ENCODE results near the gene WDR5.

Gene WDR5

DNA sequence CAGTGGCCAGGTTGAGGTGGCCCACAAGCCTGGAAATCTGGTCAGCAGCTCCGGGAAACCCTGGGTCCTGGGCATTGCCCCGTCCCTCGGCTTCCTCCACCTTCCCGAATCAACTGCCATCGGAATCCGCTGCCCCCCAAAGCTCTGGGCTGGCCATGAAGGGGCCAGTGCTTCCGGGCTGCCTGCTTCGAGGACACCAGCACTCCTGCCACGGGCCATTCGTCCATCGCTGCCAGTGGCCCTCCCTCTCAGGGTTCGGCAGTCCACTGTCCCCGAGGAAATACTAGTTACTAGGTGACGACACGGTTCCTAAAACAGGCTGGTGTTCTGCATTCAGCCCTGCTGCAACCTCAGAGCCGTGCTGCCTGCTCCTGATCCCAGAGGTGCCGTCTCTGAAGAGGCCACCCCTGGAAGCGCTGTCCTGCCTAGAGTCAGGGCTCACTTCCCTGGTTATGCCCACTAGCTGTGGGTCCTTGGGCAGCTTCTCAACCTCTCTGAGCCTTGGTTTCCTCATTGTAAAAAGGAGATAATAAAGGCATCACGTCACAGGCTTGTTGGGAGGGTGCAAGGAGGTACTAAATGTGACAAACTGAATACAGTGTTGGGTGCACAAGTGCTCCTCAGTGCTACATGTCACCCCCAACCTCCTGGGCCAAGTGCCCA lies 3.5 kb upstream of the WDR5 start:
- no peak for DNase-seq

DNA sequence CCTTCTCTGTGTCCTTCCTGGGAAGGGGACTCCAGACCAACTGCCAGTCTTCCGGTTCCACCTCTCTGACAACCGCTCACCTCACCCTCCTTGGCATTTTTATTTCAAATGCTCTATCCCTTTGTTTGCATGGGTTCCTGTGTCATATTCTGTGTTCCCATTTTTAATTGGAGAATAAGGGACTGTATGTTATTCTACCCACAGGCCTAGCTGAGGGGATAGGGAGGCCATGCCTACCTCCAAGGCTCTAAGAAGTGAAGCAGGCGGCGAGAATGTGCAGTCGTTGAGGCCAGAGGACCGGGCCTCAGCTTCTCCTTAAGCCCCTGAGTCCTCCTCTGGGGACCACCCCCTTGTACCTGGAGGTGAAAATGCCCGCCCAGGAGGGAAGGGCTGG lies 936 bp upstream of the WDR5 start:
- no peak for DNase-seq

DNA sequence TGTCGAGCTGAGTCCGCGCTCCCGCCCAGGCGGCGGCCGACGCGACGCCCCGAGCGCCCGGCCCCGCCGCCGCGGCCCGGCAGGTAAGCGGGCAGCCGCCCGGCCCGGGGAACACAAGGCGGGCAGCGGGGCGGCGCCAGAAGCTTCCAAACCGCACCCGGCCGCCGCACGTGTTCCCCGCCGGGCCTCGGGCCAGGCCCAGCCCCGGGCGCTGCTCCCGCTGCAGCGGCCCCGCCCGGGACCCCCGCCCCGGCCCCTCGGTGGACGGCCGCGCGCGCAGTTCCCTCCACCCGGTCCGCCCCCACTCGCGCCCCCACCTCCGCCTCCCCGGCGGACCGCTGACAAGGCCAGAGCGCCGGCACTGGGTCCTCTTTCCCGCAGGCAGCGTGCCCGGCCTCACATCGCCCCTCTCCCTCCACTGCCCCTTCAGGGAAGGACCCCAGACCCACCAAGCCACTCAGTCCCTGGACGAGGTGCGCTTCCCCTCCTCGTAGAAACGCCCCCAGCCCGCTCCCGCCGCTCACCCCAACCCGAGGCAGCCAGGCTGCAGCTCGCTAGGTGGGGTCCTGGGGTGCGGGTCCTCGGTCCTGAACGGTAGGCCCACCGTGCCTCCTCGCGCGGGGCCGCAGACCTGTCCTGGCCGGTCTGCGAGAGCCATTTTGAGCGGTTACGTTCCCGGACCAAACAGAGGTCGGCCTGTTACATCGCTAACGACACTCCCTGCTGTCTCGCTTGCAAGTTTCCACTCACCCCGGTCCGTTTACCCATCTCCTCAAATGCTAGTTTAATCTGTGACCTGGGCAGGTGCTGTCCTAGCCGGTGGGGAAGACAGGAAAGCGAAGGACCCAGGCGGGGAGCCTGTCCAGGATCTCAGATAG lies 475 bp downstream of the WDR5 start:
- DNase-seq, result no peak

DNA sequence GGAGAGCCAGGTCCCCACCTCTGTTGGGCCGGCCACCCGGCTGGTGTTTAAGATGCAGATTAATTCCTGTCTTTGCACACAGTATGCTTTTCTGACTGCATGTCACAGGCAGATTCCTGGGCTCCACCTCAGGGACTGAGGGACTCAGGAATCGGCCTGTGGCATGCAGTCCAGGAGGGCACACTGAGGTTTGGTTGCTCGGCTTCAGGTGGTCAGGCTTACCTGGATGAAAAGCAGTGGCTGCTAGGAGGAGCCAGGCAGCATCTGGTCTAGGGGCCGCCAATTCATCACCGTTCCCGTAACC lies 1.1 kb downstream of the WDR5 start:
- DNase-seq, result no peak

DNA sequence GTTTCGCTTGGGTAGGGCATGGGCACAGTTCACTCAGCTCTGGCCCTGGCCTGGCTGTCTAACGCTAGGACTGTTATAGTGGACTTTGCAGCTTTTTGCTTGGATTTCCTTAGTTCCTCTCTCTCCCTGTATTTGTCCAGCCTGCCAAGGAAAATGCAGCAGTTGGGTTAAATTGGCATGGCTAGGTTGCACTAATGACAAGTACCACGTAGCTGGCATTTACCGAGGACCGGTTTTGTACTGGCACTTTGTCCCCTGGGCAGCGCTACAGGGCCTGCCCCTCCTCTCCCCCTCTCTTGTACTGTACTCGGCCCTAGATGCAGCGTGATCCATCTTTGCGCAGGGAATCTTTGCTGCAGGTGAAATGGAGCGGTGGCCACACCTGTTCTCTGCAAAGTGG lies 2.4 kb downstream of the WDR5 start:
- DNase-seq, result no peak

DNA sequence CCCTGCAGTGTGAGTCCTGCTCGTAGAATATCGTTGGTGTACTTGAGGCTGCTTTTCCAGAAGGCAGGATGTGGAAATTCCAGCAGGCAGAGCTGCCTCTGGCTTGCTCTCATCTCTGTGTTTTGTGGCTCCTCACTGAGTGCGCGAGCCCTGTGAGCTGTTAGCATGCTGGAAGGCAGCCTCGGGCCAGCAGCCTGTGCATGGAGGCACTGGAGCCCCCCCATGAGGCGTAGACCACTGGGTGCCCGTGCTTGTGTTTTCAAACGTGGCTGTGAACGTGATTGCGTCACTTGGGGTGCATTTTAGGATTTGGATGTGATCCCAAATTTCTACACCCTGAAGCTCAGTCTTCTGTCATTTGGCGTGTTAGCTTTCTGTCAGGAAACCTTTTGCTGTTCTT lies 3.2 kb downstream of the WDR5 start:
- no peak for DNase-seq

DNA sequence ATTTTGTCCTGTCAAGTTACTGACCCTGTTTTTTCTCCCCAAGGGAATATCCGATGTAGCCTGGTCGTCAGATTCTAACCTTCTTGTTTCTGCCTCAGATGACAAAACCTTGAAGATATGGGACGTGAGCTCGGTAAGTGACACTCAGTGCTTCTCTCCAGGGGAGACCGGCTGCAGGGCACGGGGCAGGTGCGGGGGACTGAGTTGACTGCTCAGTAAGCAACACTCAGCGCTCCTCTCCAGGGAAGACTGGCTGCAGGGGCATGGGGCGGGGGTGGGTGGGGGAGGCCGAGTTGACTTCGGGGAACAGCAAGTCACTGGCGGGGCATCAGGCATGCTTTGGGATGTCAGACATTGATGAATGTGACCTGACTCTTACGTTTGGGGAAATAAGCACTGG lies 6.0 kb downstream of the WDR5 start:
- DNase-seq, result no peak

DNA sequence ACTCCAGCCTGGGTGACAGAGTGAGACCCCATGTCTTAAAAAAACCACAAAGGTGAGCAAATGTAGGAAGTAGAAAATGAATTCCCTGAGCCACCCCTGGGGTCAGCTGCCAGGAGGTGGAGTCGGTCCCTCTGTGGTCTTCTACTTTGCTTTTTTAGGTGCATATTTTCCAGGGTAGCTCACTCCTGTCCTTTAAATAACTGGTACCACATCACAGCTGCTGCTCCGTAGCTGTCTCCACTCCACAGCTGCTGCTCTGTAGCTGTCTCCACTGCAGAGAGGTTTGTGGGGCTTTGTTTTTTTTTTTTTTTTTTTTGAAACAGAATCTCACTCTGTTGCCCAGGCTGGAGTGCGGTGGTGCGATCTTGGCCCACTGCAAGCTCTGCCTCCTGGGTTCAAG lies 8.9 kb downstream of the WDR5 start:
- no peak for DNase-seq

DNA sequence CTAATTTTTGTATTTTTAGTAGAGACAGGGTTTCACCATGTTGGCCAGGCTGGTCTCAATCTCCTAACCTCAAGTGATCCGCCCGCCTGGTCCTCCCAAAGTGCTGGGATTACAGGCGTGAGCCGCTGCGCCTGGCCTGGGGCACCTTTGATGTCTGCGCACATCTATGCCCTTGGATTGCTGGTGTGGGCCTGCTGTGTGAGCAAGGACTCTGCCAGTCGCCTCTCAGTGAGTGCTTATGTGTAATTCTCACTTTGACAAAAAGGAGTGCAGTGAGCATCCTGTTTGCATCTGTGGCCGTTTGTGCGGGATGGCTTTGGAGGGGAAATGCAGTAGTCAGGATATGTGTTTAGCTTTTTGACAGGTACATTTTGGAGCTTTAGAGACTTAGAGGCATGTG lies 9.4 kb downstream of the WDR5 start:
- DNase-seq, result no peak

DNA sequence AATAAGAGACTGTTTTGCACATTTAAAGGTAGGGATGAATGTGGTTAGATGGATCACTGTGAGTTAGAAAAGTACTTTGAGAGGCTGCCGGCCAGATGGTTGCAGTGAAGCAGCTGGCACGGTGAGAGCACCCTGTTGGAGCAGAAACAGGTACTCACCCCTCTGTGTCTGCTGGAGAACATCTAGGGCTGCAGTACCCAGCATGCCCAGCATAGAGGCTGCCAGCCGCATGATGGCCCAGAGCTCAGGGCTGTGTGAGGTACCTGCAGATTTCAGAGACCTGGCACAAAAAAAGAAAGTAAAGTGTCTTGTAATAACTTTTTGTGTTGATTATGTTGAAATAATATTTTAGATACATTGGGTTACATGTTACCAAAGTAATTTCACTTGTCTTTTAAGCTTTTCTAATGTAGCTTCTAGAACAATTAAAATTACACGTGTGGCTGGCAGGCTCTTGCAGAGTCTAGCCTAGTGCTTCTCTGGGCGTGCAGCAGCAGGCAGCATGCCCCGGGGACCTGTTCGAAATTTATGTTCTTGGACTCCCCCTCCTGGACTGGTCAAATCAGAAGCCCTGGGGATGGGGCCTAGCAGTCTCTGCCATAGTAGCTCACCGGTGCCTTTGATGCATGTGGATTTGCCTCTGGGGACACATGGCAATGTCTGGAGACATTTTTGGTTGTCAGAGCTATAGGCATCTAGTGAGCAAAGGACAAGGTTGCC lies 11.1 kb downstream of the WDR5 start:
- DNase-seq, result no peak

DNA sequence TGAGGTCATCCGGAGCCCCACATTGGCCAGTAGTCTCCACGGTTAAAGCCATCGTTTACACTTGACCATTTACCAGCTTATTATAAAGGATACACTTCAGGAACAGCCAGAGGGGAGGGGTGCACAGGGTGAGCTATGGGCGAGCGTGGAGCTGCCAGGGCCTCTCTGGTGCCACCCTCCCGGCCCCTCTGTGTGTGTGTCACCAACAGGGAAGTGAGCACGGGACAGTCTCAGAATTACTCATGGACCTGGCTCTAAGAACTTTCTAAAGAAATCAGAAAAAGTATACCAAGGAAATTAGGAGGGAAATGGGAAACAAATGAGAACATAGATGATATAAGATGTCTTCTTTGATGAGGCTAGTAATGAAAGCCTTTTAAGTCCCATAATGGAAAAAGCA lies 13.5 kb downstream of the WDR5 start:
- DNase-seq, result no peak

DNA sequence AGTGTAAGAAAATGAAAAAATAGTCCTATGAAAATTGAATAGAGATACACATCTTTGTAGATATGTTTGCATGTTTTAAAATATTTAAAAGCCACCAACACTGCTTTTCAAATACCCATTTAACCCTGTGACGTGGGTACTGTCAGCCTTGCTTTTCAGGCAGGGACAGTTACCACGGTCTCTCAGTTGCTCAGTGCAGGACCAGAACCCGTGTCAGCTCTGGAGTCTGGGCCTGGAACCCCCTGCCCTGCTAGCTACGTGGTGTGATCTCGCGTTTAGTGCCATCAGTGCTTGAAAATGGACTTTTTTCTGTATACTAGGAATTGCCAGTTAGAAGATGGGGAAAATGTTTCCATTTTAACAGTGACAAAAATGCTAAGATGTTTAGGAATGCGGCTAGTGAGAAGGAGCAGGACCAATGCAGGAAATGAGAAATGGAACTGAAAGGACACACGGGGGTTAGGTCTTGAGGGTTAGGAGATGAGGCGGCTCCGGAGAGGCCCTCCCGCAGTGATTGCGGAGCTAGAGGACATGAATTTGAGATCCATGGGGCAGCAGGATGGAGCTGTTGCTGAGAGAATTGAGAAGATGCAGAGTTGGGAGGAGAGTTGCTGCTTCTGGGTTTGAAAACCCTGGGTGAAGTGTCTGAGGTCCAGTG lies 14.8 kb downstream of the WDR5 start:
- DNase-seq, result no peak

DNA sequence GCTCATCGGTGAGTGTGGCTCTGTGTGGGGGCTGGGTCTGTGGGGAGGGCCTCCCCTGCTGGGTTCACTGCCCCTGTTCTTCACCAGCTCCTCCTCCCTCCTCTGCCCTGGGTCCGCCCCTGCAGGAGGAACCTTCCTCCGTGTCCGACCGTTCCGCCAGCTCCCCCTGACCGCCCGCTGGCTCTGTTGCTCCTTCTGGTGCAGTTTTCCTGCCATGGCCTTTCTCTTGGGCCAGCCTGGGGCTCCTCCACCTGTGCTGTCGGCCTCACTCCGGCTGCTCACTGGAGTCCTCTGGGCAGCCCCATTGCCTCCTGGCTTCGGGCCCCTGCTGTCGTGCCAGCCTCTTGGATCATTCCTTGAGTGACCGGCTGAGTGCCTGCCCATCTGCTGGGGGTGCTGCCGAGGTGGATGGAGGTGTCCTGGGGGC lies 16.2 kb downstream of the WDR5 start:
- DNase-seq, result no peak

DNA sequence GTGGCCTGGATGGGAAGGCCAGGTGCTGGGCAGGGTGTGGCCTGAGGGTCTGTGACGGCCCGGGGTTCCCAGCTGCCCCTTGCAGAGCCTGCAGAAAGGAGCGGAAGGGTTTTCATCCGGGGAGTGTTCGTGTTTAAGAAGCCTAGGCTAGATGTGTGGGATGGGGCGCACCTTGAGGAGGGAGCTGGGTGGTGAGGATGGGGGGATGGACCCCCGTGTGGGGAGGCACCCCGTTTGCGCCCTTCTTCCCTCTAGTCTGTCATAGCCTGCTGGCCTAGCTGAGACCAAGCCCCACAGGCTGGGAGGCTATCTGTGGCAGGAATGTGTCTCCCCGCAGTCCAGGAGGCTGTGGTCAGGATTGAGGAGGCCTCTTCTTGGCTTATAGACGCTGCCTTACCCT lies 16.6 kb downstream of the WDR5 start:
- no peak for DNase-seq

DNA sequence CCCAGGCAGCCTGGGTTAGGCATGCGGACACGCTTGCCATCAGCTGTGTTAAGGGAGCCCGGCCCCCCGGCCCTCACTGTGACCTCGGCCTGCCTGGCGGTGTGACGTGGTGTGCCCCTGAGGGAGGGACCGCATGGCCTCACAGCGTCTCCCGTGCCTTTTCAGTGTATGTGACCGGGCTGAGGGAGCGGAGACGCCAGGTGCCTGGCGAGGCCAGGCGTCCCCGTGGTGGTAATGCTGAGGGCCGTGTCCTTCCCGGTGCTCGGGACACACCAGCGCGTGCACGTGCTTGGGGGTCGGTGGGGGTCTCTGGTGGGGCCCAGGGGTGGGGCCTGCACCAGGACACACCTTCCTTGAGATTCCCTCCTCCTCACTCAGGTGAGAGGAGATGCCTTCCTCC lies 17.6 kb downstream of the WDR5 start:
- DNase-seq, result no peak

DNA sequence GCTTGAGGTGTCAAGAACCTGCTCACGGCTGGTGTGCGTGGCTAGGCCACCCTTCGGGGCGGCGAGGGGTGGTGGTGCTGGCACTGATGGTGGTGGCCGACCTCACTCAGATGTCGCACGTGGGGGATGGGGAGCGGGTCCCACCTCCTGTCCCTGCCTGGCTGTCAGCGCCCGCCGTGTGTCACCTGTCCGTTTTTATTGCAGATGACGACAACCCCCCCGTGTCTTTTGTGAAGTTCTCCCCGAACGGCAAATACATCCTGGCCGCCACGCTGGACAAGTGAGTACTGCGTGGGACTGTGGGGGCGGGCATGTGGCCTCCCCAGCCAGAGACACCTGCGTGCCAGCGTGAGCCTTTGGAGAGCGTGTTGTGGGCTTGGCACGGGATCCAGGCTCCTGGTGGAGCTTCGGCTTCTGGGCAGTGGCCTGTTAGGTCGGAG lies 18.4 kb downstream of the WDR5 start:
- DNase-seq, result no peak

DNA sequence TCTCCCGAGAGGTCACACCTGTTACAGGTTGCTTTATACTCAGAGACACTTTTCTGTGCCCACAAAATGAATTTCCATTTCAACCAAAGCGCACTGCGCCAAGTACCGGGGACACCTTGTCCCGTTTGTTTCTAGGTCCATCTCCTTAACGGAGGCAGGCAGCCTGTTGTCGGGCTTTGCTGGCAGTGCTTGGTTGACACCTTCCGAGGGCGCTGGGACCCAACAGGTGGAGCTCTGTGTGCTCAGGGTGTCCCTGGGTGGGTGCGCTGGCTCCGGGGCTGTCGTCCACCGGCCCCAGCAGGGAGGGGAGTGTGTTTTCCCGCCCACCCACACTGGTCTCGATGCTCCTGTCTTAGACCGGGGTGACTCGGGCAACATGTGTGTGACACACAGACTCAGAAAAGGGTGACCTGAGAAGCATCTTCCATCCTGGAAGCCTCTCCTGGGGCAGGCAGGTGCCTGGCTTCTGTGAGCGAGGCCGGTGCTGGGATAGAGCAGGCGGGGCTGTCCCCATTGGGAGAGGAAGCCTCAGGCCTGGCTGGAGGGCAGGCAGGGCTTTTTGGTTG lies 20.0 kb downstream of the WDR5 start:
- no peak for DNase-seq

DNA sequence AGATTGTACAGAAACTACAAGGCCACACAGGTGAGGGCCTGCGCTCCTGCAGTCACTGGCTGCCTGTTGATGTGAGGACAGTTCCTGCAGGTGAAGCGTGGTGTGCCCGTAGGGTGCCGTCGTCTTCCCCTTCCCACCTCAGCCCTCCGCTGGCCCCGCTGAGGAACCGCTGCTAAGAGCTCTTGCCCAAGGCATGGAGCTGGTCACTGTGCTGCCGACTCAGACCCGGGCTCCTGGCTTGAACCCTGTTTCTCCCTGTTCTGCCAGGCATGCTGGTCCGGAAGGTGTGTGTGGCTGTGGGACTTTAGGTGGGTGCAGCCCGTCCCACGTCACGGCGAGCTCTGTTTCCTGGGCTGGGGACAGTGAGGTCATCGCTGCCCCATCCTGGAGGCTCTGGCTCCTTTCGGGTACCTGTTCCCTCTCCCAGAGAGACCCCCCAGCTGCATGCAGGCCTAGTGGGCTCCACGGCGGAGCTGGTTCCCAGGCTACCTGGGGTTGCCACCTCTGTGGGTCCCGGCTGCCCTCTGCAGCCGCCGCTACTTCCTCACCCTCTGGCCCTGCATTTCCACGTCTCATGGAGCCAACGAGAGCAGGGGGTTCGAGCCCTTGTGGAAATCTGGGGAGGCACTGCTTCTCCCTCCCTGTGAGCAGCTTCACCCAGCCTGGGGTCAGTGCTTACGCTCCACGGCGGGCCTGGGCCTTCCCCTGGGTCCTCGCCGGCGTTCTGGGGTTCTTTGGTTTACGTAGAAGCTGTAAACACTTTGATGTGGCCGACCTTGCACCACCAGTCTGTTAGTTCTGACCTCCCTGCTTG lies 20.9 kb downstream of the WDR5 start:
- no peak for DNase-seq

DNA sequence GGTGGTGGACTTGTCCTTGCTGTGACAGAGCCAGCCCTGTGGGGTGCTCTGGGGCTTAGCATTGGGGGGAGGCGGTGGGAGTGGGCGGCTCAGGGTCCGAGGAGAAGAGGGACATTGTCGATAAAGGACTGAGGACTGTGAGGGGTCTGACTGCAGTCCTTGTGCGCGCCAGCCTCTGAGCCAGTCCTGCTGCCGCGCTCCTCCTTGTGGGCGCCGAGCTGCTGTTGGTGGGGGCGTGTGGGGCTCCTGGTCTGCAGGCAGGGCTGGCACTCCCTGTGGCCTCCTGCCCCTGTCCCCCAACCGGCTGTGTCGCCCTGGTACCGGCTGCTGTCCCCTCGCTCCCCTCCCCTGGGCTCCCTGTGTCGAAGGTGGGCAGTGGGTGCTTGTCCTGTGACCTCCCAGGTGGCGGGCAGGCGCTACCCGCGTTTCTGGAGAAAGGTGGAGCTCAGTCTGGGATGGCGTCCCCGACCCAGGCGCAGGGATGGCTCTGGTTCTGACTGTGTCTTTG lies 21.6 kb downstream of the WDR5 start:
- DNase-seq, result no peak

DNA sequence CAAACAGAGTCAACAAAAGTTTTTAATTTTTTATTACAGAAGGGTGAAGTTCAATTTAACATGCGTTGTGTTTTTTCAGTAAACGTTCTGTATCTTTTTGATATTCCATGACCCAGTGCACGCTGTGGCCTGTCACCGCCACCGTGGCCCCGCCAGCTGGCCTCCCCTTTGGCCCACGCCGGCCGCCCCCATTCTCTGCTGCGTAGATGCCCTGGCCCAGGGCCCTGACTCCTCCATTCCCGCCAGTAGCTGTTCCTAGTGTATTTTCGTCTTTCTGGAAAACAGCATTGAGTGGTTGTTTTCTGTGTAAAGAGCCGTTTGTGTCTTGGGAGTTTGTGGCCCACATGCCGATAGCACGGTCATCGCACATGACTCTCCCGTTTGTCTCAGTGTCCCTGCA lies 22.4 kb downstream of the WDR5 start:
- DNase-seq, result no peak

DNA sequence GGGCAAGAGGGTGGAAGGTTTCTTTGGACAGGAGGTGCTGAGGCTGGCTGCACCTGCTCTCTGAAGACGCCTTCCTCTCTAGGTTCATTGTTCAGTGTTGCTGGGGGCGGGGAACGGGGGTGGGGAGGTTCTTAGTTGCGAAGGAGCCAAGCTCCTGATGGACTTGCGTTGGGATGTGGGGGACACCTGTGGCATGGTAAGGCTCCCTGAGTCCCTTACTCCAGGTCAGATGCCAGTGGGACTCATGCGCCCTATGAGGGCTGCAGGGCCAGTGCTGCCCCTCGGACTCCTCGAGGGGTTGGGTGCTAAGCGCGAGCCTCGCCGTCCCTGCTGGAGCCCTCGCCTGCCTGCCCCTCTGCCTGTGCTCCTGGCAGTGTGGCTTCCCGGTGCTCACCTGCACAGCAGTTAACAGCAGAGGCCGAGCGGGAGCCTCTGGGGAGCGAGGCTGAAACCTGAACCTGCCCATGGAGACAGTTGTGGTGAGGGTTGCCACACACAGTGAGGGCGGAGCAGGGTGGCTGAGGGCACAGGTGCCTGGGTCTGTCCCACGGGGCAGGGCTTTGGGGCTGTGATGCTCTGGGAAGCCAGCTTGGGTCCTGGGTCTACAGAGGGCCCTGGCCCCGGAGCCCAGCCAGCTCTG lies 23.0 kb downstream of the WDR5 start:
- no peak for DNase-seq

Data from 8988T (cell line).